LHCN-M2 (cell line): ENCODE results near the gene PDE4B. TPM values are rescaled to one million over a fixed set of nuclear protein-coding genes. Genes with fewer than 3 reads are reported as not detected.
"Not testable (repeated sequence)": the region's sequence is repeated elsewhere in the genome, so short reads cannot be mapped to it uniquely, and the experiment has no call there.

Experiments
- DNase-seq: peaks from one replicate; pipeline ENCODE4 v3.0.0-alpha.2; 2012; ENCODE audit warnings: low read depth
- total RNA-seq: library from RNA; depleted of rRNA; stranded (reverse); fragments of >200 nt; gene quantifications from 2 replicates; pipeline ENCODE4 v1.2.3, GENCODE V29; 2014

PDE4B gene
- total RNA-seq, 1 experiment from 2014 or later = 6.8 TPM

DNA sequence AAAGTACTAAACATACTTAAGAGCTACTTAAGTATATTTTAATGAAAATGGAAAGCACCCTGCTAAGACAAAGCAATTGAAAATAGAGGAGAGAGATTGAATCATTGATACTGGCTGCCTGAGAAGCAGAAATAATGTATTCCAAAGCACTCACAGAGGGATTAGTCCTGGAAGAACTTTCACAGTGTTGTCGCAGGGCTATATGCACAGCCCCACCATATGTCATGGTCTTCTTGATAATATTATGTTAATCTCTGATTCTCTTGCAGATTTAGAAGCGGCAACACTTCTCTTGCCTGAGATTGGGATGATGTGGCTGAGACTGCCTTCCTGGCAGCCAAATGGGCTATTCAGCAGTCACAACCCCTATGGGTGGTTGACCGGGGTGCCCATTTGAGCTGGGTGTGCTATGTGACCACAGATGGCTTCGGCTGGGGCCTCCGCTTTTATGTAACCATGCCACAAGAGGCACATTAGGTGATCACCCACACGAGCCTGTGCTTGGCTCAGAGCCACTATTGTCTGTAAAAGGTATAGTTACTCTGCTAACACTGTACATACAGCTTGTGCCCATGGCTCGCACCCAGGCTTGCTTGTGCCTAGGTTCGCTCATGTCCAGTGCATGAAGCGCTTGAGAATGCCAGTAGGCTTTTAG lies 589.1 kb downstream of the PDE4B start:
- no peak for DNase-seq

DNA sequence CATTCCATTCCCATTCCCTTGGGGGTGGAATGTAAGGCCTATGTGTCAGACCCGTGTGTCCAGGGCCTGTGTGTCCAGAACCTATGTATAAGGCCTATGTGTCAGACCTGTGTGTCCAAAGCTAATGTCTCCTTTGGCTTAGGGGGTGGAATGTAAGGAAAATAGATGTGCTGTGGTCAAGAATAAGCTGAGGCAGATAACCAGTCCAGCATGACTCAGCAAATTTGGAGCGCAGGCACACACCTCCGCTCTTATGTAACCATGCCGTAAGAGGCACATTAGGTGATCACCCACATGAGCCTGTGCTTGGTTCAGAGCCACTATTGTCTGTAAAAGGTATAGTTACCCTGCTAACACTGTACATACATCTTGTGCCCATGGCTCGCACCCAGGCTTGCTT lies 590.5 kb downstream of the PDE4B start:
- peak; percentile 13 for DNase-seq

DNA sequence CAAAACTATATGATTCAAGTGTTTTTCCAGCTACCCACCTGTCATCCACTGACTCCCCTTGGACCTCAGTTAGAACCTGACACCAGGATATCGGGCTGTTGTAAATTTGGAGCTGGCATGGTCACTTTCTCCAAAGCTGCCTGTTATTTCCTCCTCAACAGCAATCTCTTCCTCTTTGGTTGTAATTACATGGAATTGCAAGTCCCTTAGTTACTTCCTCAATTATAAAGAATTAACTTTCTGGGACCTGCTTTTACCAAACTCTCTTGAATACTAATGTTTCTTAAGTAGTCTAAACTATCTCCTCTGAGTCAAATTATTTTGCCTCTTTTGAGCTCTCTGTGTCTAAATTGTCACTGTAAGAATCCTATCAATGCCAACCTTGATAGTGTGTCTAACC lies 590.9 kb downstream of the PDE4B start:
- DNase-seq = no peak

DNA sequence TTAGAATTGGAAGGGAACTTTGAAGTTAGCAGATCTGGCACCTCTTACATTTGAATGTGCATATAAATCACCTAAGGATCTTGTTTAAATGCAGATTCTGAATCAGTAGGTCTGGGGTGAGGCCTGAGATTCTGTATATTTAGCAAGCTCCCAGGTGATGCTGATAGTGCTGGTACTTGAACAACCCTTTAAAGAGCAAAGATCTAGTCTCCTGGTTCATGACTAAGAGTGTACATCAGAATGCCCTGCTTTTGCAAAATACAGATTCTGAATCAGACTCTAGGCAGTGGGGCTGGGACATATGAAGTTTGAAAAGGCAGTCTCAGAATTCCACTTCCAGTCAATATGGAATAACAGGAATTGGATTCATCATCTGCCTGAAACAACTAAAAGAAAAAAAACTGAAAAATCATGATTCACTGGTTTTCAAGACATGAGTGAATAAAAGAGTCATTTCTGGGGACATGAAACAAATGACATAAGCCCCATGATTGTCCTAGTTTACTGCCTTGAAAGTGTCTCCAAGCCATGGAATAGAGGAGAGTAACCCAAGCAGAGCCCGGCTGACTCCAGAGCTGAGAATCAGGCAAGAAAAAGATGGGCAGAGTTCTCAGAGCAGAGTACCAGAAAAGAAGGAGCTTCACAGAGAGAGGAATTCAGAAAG lies 591.7 kb downstream of the PDE4B start:
- DNase-seq = no peak

DNA sequence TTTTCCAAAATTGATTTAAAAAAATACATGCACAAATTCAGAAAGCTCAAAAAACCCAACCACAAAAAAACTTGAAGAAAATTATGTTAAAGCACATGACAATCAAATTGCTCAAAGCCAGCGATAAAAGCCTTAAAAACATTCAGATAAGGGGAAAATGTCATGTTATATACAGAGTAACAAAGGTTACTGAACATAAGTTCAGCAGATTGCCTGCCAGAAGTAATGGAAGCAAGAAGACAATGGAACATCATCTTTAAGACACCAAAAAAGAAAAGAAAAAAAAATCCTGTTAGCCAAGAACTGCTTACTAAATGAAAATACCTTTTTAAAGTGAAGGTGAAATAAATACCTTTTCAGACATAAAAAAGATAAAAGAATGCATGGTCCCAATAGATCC lies 594.0 kb downstream of the PDE4B start:
- no peak for DNase-seq

DNA sequence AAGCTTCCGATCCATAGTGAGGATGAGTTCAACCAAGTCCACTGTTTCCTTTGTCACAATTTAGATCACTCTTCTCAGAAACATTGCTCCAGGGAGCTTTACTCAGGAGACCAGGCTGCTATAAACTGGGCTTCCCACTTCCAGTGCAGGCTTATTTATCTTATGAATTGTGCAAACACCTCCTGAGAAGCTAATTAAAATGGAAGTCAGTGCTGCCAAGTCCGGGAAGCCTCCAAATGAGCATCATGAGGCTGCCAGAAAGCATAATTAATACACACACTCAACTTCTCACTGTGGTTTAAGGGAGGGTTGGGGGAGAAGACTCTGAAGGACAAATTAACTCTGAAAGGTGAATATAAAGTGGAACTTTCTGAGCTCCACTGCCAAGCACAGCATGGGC lies 596.2 kb downstream of the PDE4B start:
- DNase-seq = no peak

DNA sequence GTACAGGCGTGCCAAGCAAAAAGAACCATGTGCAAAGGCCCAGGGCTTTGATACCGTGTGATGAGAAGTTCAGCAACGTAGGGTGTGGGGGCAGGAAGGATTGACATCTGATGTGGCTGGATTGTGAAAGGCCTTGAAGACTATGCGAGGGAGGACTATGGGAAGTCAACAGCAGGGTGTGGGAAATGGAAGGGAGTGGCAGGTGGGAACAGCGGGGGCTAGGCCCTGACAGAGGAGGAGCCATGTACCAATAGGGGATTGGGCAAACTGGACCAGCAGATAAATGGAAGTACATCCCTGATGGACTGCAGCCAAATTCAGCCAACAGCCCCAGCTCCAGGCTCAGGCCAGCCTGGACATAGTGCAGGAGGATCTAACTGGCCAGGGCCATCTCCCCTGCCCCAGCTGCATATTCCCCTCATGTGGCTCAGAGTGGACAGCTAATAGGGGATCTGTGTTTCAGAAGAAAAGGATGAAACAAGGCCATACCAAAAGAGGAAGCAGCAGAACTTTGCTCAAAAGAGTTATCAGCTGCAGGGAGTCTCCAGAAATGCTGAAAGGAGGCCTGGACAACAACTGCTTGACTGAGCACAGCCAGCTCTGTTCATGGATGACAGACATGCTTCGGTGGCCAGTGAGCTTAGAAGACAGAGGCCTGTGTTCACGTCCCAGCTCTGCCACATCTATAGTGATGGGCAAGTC lies 601.0 kb downstream of the PDE4B start:
- DNase-seq = no peak

DNA sequence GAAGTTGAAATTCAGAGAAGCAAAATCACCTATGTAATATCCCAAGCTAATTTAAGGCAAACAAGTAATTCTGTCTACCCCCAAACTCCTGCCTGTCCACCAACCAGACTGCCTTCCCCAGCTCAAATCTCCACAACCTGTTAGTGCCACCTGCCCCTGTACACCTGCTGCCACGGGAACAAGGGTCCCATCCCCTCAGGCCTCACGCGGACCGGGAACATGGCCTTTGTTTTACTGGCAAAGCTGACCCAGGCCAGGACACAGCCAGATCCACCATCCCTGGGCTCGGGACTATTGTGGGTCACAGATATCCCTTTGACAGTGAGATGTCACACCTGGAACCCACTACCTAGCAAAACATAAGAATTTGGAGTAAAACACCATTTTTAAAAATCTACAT lies 601.9 kb downstream of the PDE4B start:
- DNase-seq = no peak

DNA sequence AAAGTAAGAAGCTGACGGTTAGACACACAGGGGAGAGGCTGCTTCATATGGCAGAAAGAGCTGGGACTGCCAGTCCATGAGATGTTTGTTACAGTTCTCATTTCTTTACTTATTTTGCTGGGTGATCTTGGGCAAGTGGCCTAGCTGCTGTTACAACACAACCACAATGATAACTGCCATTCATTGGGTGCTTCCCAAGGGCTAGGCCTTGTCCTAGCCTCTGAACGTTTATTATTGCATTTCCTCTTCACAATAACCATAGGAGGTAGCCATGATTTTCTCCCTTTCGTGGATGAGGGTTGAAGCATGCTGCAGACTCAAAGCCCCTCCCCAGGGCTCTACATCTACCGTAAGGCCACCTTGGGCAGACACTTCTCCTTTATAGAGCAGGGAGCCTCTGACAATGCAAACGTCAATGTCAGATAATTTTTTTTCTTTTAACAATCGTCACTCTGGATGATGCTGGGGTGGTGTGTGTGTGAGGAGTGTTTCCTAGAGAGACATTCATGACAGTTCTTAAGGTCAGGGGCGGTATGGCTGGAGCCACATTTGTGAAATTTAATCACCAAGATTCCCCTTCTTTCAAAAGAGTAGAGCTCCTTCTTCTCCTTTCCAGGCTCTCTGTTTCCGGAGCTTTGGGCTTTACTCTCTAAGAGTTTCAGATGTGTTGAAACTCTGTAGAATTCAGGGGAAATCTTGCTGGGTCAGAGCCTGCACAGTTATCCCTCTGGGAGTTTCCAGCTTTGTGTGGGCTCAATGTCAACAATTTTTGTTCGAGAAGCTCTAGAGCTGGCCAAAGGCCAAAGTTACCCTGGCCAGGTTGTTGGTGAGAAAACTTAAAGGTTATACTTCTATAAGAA lies 602.7 kb downstream of the PDE4B start:
- DNase-seq = no peak

DNA sequence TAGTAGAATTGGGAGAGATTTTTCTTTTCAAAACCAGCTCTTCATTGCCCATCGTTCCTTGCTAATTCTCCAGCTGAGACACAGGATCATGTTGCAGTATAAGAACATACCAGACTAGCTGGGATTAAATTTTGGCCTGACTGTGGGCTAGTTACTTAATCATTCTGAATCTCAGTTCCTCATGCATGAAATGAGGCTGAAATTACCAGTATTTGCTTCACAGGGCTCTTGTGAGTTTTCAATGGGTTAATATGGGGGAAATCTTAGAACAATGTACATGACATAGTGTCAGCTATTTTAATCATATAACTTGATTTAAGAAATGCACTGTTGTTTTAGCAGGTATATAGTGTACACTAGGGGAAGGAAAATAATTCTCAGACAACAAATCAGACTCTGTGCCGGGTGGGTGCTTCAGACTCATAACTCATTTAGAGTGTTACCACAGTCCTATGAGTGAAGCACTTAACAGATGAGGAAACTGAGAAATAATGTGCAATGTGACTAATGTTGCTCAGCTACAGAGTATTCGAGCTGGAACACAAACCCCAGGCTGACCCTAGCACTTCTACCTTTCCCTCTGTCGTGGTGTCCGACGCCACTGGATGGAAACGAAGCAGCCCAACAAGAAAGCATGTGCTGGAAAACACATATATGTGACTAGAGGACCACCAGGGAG lies 603.7 kb downstream of the PDE4B start:
- no peak for DNase-seq

DNA sequence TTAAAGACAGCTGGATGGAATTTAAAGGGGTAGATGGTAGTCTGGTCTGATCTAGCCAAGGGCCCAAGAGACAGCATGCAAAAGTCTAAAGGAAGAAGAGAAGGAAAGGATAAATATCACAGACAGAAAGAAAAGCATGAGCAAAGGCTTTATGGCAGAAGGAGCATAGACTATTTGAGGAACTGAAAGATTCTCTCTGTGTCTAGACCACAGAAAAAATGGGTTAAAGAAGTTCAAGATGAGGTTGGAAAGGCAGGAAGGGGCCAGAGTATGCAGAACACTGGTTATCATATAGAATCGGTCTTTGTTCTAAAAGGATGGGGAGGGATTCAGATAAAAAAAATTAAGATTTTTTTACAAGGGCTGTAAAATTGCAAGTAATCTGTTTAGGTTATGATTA lies 604.5 kb downstream of the PDE4B start:
- no peak for DNase-seq

DNA sequence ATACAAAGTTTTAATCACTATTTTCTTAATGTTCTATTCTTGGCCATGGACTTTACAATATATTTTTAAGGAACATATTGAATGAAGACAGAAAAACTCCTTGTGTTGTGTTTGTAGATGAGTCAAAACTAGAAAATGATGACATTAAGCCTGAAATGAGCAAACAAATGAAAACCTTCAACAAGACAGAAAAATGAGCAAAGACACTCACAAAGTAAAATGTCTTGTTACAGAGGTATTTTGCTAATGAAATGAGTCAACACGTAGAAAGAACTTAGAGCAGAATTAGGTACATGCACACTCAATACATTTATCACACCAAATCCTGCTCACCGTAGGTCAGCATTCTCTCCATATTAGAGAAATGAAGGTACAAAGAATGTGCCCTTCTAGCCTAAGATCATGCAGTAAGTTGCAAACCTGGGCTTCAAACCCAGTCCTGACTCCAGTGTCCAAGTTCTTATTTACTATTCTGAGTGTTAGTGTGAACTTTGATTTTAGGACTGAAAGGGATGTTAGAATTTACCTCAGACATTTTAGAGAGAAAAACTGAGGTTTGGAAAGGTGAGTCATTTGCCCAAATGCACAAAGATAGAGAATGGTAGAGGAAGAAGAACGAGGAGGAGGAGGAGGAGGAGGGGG lies 607.3 kb downstream of the PDE4B start:
- no peak for DNase-seq

DNA sequence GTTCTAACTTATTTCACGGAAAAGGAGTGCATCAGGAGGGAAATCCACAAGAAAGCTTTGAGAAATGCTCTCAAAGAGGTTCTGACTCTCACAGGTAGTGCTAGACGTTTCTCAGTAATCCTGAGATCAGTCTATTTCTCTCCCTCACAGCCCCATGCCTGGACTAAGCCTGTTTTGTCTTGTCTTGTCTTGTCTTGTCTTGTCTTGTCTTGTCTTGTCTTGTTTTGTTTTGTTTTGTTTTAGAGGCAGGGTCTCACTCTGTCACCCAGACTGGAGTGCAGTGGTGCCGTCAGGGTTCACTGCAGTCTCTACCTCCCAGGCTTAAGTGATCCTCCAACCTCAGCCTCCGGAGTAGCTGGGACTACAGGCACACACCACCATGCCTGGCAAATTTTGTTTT lies 608.0 kb downstream of the PDE4B start:
- no peak for DNase-seq

DNA sequence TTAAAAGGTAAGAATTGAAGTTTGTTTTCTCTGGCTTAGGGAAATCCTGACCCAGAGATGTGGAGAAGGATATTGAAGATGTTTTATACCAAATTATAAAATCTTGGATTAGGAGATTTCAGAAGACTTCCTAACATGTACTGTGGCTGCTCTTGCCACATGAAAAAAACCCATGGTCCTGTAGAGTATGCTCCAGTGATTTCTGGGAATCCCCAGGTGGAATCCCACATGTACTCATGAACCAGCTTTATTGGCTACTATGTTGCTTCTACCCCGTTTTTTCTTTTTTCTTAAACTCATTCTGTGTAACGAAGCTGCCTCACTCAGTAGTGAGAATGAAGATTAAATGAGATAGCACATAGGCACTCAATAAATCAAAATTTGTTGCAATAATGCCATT lies 608.5 kb downstream of the PDE4B start:
- DNase-seq = no peak

DNA sequence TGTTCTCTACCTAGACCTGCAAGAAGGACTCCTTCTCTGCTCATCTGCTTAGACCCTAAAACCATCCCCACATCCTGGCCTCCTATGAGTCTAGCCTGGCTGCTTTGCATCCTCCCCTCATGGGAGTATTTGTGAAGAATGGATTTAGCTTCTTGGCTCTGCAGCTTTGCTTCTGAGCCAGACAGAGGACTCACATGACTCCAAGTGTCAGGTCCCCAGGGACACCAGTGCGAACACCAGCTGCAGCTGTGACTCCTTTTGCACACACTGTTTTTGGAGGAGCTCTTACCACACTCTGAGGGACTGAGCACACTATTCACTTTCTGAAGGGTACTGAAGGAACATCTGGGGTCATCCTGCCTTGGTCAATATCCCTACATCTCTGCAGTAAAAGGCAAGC lies 609.5 kb downstream of the PDE4B start:
- DNase-seq = peak; percentile 82

DNA sequence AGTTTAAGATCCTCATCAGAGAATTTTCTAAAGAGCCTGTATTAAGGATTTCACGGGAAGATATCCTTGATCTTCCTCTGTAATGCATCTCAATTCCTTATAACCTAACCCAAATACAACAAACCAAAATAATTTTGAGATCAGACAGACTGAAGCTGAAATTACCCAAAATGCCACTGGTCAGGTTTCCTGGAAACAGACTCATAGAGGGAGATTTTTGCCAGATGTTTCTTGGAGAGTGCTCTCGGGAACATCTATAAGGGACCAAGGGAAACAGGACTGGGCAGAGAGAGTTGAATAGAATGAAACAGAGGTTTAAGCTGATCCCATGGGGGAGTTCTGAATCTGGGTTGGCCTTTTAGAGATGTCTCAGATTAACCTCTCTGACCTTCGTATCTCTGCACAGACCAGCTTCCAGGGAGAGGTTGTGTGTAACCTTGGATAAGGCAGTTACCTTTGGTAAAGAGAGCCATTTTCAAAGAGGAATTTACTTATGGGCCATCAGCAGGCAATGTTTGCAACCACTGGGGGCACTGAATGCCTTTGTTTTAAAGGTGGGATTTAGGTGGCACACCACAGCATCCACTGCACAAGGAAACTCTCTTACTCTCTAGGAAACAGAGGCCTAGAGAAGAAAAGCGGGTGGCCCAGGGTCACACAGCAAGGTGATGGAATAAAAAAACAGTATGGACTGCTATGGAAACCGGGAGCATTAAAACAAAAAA lies 610.5 kb downstream of the PDE4B start:
- no peak for DNase-seq

DNA sequence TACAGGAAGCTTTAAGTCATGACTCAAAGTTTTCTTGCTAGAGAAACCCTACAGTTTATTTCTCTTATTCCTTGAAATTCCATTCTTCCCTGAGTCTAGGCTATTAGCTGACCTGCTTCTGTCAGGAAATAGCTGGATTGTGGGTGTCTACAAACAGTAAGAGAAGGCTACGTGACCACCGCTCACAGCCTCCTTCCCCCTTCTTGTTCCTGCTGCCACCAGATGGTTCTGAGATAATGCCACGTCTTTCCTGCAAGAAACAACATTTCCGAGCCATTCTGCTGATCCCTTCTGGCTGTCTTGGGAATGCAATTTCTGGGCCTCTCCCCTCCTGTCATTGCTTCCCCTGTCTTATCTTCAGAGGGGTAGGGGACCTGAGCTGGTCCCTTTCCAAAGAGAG lies 612.4 kb downstream of the PDE4B start:
- no peak for DNase-seq

DNA sequence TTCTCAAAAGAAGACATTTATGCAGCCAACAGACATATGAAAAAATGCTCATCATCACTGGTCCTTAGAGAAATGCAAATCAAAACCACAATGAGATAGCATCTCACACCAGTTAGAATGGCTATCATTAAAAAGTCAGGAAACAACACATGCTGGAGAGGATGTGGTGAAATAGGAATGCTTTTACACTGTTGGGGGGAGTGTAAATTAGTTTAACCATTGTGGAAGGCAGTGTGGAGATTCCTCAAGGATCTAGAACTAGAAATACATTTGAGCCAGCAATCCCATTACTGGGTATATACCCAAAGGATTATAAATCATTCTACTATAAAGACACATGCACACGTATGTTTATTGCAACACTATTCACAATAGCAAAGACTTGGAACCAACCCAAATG lies 618.8 kb downstream of the PDE4B start:
- DNase-seq = not testable (repeated sequence)

DNA sequence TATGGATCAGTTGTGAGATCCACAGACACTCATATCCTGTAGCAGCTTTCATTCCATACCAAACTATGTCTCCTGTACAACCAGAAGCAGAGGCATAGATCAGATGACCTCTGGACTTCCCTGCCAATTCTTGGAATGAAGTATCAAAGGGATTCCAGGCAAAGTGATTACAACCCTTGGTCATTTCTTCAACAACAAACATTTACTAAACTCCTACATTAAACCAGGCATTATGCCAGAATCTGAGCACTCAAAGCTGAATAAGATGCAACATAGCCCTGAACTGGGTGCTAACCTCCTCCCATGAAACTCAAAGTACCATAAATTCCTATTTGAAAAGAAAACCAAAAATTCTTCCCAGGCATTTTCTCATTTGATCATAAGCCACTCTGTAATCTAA lies 620.0 kb downstream of the PDE4B start:
- no peak for DNase-seq

DNA sequence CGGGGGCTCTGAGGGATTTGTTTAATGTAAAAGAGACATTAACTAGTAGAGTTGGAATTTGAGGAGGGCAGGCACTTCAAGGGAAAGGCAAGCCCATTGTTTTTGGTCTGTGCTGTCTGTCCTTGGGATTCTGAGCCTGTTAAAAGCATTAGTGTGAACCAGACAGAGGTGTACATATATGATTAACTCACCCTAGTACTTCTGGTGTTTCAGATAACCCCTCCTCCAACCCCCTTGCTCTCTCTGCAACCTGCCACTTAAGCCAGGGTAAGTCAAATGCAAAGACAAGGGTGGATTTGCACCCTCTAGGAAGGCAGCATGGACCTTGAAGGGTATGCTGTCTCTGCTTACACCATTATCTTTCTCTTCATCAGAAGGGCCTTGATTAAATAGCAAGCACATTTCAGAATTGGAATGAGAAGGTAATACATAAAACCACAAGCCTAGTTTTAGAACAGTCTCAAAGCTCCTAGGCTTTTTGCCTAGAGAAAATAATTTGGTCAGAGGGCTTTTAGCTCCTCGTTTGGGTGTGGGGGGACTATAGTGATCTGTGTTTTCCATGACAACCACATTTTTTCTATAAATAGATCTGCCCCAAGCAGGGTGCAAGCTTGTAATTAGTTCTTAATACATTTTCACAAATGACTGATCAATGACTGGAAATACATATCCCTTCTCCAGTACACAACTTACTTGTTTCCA lies 620.6 kb downstream of the PDE4B start:
- no peak for DNase-seq
